Urinary bladder (tissue), 4 donors: ENCODE results near the gene XAGE5. TPM values are rescaled to one million over a fixed set of nuclear protein-coding genes. Genes with fewer than 3 reads are reported as not detected.
"Not testable (repeated sequence)": the region's sequence is repeated elsewhere in the genome, so short reads cannot be mapped to it uniquely, and the experiment has no call there.

ENCODE experiments used
- DNase-seq: peaks from one replicate; pipeline ENCODE4 v3.0.0-alpha.2; 2015; ENCODE audit errors: extremely low spot score
- H3K27ac ChIP-seq: one replicate; pipeline ENCODE4 v1.5.1; 2013; ENCODE audit warnings: low read depth, mild to moderate bottlenecking, moderate library complexity
- H3K36me3 ChIP-seq: one replicate; pipeline ENCODE4 v1.6.1; 2013; ENCODE audit warnings: mild to moderate bottlenecking, moderate library complexity; ENCODE audit not compliant: insufficient read depth
- H3K4me1 ChIP-seq: one replicate; pipeline ENCODE4 v1.6.1; 2013; ENCODE audit warnings: mild to moderate bottlenecking, moderate library complexity; ENCODE audit not compliant: insufficient read depth
- H3K4me3 ChIP-seq: one replicate; pipeline ENCODE4 v1.5.1; 2013; ENCODE audit warnings: low read depth, low read length
- WGBS: extraction: QIAGEN DNeasy Blood & Tissue Kit; methylation state at CpG from one replicate; pipeline ENCODE4 v1.1.7; 2013; 5-methylcytosine and 5-hydroxymethylcytosine counted together
- polyA plus RNA-seq: library from polyadenylated mRNA; stranded (reverse); fragments of 200-250 nt; gene quantifications from one replicate; pipeline ENCODE4 v1.2.3, GENCODE V29; 2013
- total RNA-seq: library from RNA; depleted of rRNA; stranded (reverse); fragments of >200 nt; gene quantifications from one replicate; pipeline ENCODE4 v1.2.3, GENCODE V29; 2014
- donor health status: healthy with polysubstance abuse.
- donor health status: healthy.

The XAGE5 gene
- total RNA-seq (not detected), polyA plus RNA-seq (not detected)

DNA sequence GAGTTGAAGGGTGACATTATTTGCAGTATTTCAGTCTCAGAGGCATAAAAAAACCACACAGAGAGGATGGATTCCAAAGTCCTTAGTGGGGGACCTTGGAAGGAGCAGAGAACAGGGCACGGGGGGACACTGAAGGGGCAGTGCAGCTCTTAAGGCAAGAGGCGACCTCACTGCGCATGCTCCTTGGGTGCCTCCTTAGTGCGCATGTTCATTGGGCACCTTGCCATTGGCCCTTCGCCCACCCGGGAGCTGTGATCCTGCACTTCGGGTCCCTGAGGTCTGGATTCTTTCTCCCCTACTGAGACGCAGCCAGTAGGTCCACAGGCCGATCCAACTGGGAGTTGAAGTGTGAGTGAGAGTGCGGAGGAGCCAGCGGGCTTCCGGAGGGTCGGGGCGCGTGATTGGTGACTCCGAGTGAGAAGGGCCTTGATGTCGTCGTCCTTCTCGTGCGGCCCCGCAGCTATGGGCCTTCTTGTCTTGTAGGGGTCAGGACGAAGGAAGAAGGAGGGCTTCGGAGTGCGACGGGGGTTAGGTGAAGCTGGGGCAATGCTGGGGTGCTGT lies at the start of gene XAGE5:
XAGE5 (plus strand) TSS at position 223 of the 561 bp plus-strand sequence. CDS start 1,280 bp downstream, outside the sequence.
- no peak for DNase-seq

GRCh38 chrX:52765983-52766382 lies 45.1 kb upstream of the XAGE5 start:
- not testable (repeated sequence) for DNase-seq, H3K4me1 ChIP-seq, H3K27ac ChIP-seq, H3K4me3 ChIP-seq, H3K36me3 ChIP-seq
- no CpG with 5 or more reads among the region's 5 CpGs for WGBS

More for the DNA sequence above, at the start of gene XAGE5:
- H3K27ac ChIP-seq: no peak within 1 kb of the TSS
- H3K4me3 ChIP-seq: no peak within 1 kb of the TSS
- no peaks in the 10 kb centered on the region for H3K36me3 ChIP-seq
- no peaks in the 10 kb centered on the region for H3K4me1 ChIP-seq
- WGBS: 92% methylated on average over 25 of the region's 25 CpGs

GRCh38 chrX:52773504-52773903 lies 37.6 kb upstream of the XAGE5 start:
- H3K4me1 ChIP-seq, H3K36me3 ChIP-seq, H3K27ac ChIP-seq, DNase-seq, H3K4me3 ChIP-seq: not testable (repeated sequence)
- WGBS: 85% methylated on average over 8 of the region's 11 CpGs

- H3K4me3 ChIP-seq, DNase-seq, H3K4me1 ChIP-seq, H3K36me3 ChIP-seq, H3K27ac ChIP-seq: not testable (repeated sequence)
- 91% methylated on average over 2 of the region's 2 CpGs for WGBS
Observed at GRCh38 chrX:52797327-52797726, 13.8 kb upstream of the XAGE5 start, which contains the start of gene SPANXN5. SPANXN5 (minus strand) TSS chrX:52797427; CDS start chrX:52797348, 79 bp downstream.

- not testable (repeated sequence) for DNase-seq, H3K4me1 ChIP-seq, H3K27ac ChIP-seq, H3K4me3 ChIP-seq, H3K36me3 ChIP-seq
- 81% methylated on average over 2 of the region's 2 CpGs for WGBS
Observed at GRCh38 chrX:52804876-52805275, 6.2 kb upstream of the XAGE5 start.

- no peaks in the 10 kb centered on the region for H3K4me1 ChIP-seq
- no peak overlapping the region for H3K4me3 ChIP-seq
- H3K27ac ChIP-seq: no peak overlapping the region
- 81% methylated on average over 4 of the region's 4 CpGs for WGBS
- no peak for DNase-seq
- H3K36me3 ChIP-seq: no peaks in the 10 kb centered on the region
Observed at GRCh38 chrX:52819788-52820187, 8.7 kb downstream of the XAGE5 start.

DNA sequence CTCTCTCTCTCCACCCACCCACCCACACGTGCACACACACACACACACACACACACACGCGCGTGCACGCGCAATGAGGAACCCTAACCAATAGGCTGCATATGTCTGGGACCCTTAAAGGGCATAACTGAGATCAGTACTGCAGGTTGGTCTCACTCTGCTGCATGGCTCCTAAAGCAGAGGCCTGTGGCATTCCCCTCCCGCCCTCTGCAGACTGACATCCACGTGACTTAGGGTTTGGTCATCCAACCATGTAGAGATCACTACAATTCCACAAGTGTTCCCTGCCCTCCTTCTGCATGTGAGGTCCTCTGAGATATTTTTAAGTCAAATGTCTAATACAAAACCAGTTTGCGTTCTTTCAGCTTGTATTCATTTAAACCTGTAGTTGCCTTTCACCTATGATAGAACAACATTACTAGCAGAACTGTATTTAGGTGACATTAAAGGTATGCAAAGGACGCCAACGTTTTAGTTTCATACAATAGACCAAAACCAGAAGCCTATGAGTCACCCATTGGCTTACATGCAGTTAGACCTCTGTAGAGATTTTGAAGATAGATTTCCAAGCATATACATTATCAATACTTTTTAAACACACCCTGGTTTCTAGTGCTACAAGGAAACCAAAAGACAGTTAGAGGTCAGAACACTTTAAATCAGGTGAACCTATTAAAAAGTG lies 10.1 kb downstream of the XAGE5 start:
- no peaks in the 10 kb centered on the region for H3K4me1 ChIP-seq
- no peak overlapping the region for H3K27ac ChIP-seq
- no peaks in the 10 kb centered on the region for H3K36me3 ChIP-seq
- no peak overlapping the region for H3K4me3 ChIP-seq
- 82% methylated on average over 11 of the region's 11 CpGs for WGBS
- no peak for DNase-seq

DNA sequence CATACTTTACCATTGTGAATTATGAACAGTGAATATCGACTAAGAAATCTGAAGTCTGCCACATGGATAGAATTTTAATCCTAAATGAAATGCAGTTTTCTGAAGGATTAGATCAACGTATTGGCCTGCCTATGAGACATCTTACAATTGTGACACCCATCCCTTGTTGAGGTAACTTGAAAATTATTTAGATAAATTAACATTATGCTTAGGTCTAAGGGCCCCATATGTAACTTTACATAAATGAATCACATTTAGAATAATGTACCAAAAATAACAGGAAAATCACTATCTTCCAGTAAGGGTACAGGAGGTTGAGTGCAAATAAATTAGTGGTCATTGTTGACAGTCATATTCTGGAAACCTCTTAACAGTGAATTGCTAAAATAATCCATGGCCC lies 13.5 kb downstream of the XAGE5 start:
- Histone ChIP-seq H3K4me1 (no peaks in the 10 kb centered on the region), H3K4me3 (no peak overlapping the region), H3K27ac (no peak overlapping the region), H3K36me3 (no peaks in the 10 kb centered on the region)
- WGBS: 57% methylated on average over 2 of the region's 2 CpGs
- DNase-seq: no peak

DNA sequence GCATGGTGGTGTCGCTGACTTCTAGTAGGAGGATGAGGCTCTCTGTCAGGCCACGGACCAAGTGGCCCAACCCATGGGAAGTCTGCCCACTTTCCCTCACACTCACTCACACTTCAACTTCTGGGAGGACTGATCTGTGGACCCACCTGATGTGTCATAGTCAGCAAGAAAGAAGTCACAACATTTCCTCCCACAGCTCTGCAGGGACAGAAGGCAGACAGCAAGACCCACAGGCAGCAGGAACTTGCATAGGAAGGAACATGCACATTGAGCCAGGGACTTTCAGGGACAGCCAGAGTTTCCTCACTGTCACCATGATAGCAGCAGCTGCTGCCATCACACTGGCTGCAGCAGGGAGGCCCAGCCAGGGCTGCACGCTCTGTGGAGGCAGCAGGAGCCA lies 19.5 kb downstream of the XAGE5 start:
- 63% methylated on average over 3 of the region's 3 CpGs for WGBS
- no peak for DNase-seq
- H3K4me3 ChIP-seq: no peak overlapping the region
- H3K36me3 ChIP-seq: no peaks in the 10 kb centered on the region
- H3K27ac ChIP-seq: no peak overlapping the region
- no peaks in the 10 kb centered on the region for H3K4me1 ChIP-seq

- Histone ChIP-seq H3K27ac (no peak overlapping the region), H3K4me1 (no peaks in the 10 kb centered on the region), H3K36me3 (no peaks in the 10 kb centered on the region), H3K4me3 (no peak overlapping the region)
- 27% methylated on average over 2 of the region's 2 CpGs for WGBS
- DNase-seq: no peak
Observed at GRCh38 chrX:52839137-52839536, 28.1 kb downstream of the XAGE5 start.

DNA sequence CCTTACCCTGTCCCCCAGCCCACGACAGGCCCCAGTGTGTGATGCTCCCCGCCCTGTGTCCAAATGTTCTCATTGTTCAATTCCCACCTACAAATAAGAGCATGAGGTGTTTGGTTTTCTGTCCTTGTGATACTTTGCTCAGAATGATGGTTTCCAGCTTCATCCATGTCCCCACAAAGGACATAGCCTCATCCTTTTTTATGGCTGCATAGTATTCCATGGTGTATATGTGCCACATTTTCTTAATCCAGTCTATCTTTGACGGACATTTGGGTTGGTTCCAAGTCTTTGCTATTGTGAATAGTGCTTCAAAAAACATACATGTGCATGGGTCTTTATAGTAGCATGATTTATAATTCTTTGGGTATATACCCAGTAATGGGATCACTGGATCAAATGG lies 32.5 kb downstream of the XAGE5 start:
- not testable (repeated sequence) for H3K27ac ChIP-seq, DNase-seq, H3K4me1 ChIP-seq, H3K4me3 ChIP-seq, H3K36me3 ChIP-seq
- 85% methylated on average over 3 of the region's 3 CpGs for WGBS

DNA sequence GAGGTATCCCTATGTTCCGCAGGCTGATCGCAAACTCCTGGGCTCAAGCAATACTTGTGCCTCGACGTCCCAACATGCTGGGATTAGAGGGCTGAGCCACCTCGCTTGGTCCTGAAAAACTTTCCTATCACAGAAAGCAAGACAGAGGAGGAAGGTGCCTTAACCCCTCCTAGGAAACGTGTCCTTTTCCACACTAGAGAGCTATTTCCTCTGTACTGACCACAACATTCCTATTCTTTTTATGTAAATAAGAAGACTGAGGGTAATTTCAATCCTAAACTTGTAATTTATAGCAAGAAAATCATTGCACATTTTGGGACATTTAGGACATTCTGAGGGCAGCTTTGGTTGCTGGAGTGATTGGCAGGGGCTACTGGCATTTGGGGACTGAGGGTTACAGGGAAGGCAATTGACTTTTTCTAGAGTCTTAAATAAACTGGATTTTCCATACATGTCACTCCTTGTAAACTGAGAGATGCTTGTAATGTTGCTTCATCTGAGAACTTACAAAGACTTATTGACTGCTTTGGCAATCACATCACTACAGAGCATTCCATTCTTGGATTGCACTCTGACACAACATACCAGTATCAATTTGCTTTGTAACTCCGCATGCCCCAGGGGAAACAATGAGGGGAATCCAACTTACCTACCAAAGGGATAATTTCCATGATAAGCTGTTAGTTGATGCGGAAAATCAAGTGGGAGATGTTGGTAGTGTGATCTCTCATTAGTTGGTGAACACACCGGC lies 41.2 kb downstream of the XAGE5 start:
- no peak for DNase-seq
- Histone ChIP-seq H3K27ac (no peak overlapping the region), H3K4me1 (no peaks in the 10 kb centered on the region), H3K36me3 (no peaks in the 10 kb centered on the region), H3K4me3 (no peak overlapping the region)
- WGBS: 79% methylated on average over 9 of the region's 9 CpGs

DNA sequence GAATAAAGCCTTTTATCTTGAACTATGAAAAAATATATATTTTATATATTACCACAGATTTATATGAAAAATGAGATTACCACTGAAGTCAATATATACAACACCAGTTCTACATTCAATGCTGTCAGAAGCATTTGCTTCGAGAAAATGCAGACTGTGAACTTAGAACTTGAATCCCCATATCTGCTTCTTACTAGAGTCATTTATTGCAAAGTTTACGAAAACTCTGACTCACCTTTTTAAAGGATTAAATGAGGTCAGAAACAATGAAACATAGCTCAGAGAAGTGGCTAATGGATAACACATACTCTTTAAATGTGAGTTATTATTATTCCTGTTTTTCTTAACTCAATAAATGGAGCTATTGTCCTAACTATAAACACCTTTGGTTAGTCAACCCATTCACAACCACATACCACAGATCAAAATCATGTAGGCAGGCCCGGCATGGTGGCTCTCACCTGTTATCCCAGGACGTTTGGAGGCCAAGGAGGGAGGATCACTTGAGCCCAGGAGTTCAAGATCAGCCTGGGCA lies 46.0 kb downstream of the XAGE5 start:
- H3K4me3 ChIP-seq, DNase-seq, H3K27ac ChIP-seq, H3K36me3 ChIP-seq, H3K4me1 ChIP-seq: not testable (repeated sequence)
- WGBS: 34% methylated on average over 4 of the region's 4 CpGs
